K562 (cell line): ENCODE results near the gene THAP11. TPM values are rescaled to one million over a fixed set of nuclear protein-coding genes. Genes with fewer than 3 reads are reported as not detected.

ENCODE experiments used
- ATAC-seq: fragments of 200-7000 bp; cut with Tn5 transposase; 3 replicates; pipeline ENCODE4 v1.9.1; 2020; ENCODE audit warnings: moderate library complexity
- BruUV-seq: library from RNA; stranded (reverse); fragments of 400-500 nt; replicated peaks from 2 replicates; lab custom pipeline; 2021; lab: Mats Ljungman, UMichigan
- CTCF ChIA-PET: fragments of 300-600 bp; formaldehyde crosslinking; extraction: SDS; loops from one replicate; lab custom pipeline; 2021; ENCODE audit warnings: low intra/inter-chr PET ratio; lab: Yijun Ruan, JAX
- POLR2A ChIA-PET: fragments of 300-600, 350-650 bp; sonication (Branson Sonifier 250); formaldehyde crosslinking; extraction: SDS; loops from one replicate; lab custom pipeline; 2021; ENCODE audit warnings: antibody characterized with exemption, inconsistent platforms; lab: Yijun Ruan, JAX
- DNase-seq, 4 experiments: peaks; one replicate each; pipeline versions ENCODE4 v3.0.0 to v3.0.0-alpha.2; 2011 to 2018; ENCODE audit warnings: low spot score in 3 of 4, mixed read lengths in 3 of 4; ENCODE audit errors: extremely low read depth in 1 of 4
- FAIRE-seq: peaks from 2 replicates; lab custom pipeline; 2011; peaks lifted over from hg19 to GRCh38; lab: Jason Lieb, UNC
- H2AFZ ChIP-seq: 2 replicates; pipeline ENCODE4 v1.6.0; 2011; ENCODE audit warnings: low read depth, low read length, control low read depth, inconsistent platforms
- H3K27ac ChIP-seq: fragments of 200-600 bp; 3 replicates; pipeline ENCODE4 v1.8.0; 2011; ENCODE audit warnings: low read depth, mild to moderate bottlenecking, control low read depth, inconsistent platforms, low read length, moderate library complexity, mixed read lengths; ENCODE audit errors: extremely low read depth
- H3K27me3 ChIP-seq, 2 experiments: fragments of 300-600 bp in 1 of 2; 2 replicates in 1 of 2; 3 replicates in 1 of 2; pipeline versions ENCODE4 v1.6.0 to v1.8.0; 2011; ENCODE audit warnings: inconsistent platforms in 2 of 2, low read length in 2 of 2, mild to moderate bottlenecking in 1 of 2, mixed read lengths in 1 of 2, moderate library complexity in 1 of 2; ENCODE audit not compliant: control insufficient read depth in 2 of 2, insufficient read depth in 2 of 2
- H3K36me3 ChIP-seq: fragments of 300-600 bp; 3 replicates; pipeline ENCODE4 v1.8.0; 2011; ENCODE audit warnings: mild to moderate bottlenecking, low read length, inconsistent platforms; ENCODE audit not compliant: control insufficient read depth, insufficient read depth
- H3K4me1 ChIP-seq, 2 experiments: fragments of 200-600 bp in 1 of 2; replicated peaks in 1 of 2; 2 replicates in 1 of 2; 3 replicates in 1 of 2; pipeline versions ENCODE4 v1.5.1 to v1.8.0; 2011; ENCODE audit warnings: inconsistent platforms in 2 of 2, low read length in 2 of 2, mild to moderate bottlenecking in 1 of 2, mixed read lengths in 1 of 2, moderate library complexity in 1 of 2; ENCODE audit not compliant: control insufficient read depth in 2 of 2, insufficient read depth in 2 of 2
- H3K4me2 ChIP-seq: 2 replicates; pipeline ENCODE4 v1.6.1; 2011; ENCODE audit warnings: low read length, control low read depth, inconsistent platforms, mixed read lengths; ENCODE audit not compliant: insufficient read depth
- H3K4me3 ChIP-seq: fragments of 200-600 bp; sonication (generic), shearing (Covaris generic); 2 replicates; pipeline ENCODE4 v1.5.1; 2016; ENCODE audit warnings: control low read depth, inconsistent platforms
- H3K79me2 ChIP-seq: fragments of 200-600 bp; 3 replicates; pipeline ENCODE4 v1.8.0; 2011; ENCODE audit warnings: low read length, inconsistent platforms; ENCODE audit not compliant: control insufficient read depth, insufficient read depth
- H3K9ac ChIP-seq, 2 experiments: 2 replicates each; pipeline versions ENCODE4 v1.6.0 to v1.6.1; 2011; ENCODE audit warnings: low read depth in 2 of 2, low read length in 2 of 2, control low read depth in 1 of 2, inconsistent platforms in 1 of 2, mild to moderate bottlenecking in 1 of 2, mixed read lengths in 1 of 2; ENCODE audit not compliant: insufficient read depth in 1 of 2
- H3K9me1 ChIP-seq: one replicate; pipeline ENCODE4 v1.6.0; 2011; ENCODE audit warnings: inconsistent platforms, mild to moderate bottlenecking, low read length, moderate library complexity; ENCODE audit not compliant: control insufficient read depth, insufficient read depth
- H3K9me3 ChIP-seq: replicated peaks from 2 replicates; pipeline ENCODE4 v1.5.1; 2011; ENCODE audit warnings: low read depth, low read length, inconsistent platforms; ENCODE audit not compliant: control insufficient read depth, insufficient read depth
- H4K20me1 ChIP-seq: replicated peaks from 2 replicates; pipeline ENCODE4 v1.6.1; 2011; ENCODE audit warnings: low read length, inconsistent platforms, mixed read lengths; ENCODE audit not compliant: control insufficient read depth, insufficient read depth
- ATF4 ChIP-seq: fragments of 450-650 bp; formaldehyde crosslinking; IDR thresholded peaks from 2 replicates; pipeline ENCODE4 v1.4.0; 2022; ENCODE audit warnings: mild to moderate bottlenecking, moderate library complexity
- CBFA2T3 ChIP-seq: fragments of 450-650 bp; IDR thresholded peaks from 2 replicates; pipeline ENCODE4 v1.6.1; 2017
- CHCHD3 ChIP-seq: fragments of 250-450 bp; sonication (Bioruptor Pico); IDR thresholded peaks from 2 replicates; pipeline ENCODE4 v2.1.2; 2022; ENCODE audit warnings: mild to moderate bottlenecking
- DIDO1 ChIP-seq: fragments of 450-650 bp; IDR thresholded peaks from 2 replicates; pipeline ENCODE4 v1.6.1; 2016; ENCODE audit warnings: low read depth, missing biosample characterization, missing genetic modification characterization
- KDM5B ChIP-seq: fragments of 200-600 bp; sonication (generic); IDR thresholded peaks from 2 replicates; pipeline ENCODE4 v1.6.1; 2012; ENCODE audit warnings: low read depth, mild to moderate bottlenecking, moderate library complexity, low read length, control low read depth, inconsistent platforms; ENCODE audit not compliant: insufficient replicate concordance
- MBD2 ChIP-seq: sonication (generic); IDR thresholded peaks from 2 replicates; pipeline ENCODE4 v1.6.1; 2016; ENCODE audit warnings: low read depth, borderline replicate concordance
- NR3C1 ChIP-seq: sonication (generic); formaldehyde crosslinking; IDR thresholded peaks from 2 replicates; pipeline ENCODE4 v1.8.1; 2022; ENCODE audit warnings: missing genetic modification reagents
- POLR2AphosphoS5 ChIP-seq: IDR thresholded peaks from 2 replicates; pipeline ENCODE4 v1.6.1; 2011; ENCODE audit warnings: mild to moderate bottlenecking, low read depth, low read length, moderate library complexity; ENCODE audit not compliant: control insufficient read depth, insufficient read depth
- PPARD ChIP-seq: fragments of 250-450 bp; sonication (Bioruptor Pico); IDR thresholded peaks from 2 replicates; pipeline ENCODE4 v1.8.0; 2022; ENCODE audit warnings: inconsistent platforms, mild to moderate bottlenecking, moderate library complexity
- REST ChIP-seq, 2 experiments: fragments of 450-650 bp; formaldehyde crosslinking in 1 of 2; IDR thresholded peaks; 2 replicates each; pipeline versions ENCODE4 v1.4.0 to v1.6.1; 2014 to 2020; ENCODE audit warnings: mild to moderate bottlenecking in 2 of 2, borderline replicate concordance in 1 of 2, low read depth in 1 of 2
- ZBTB2 ChIP-seq: fragments of 450-650 bp; IDR thresholded peaks from 2 replicates; pipeline ENCODE4 v1.6.1; 2016; ENCODE audit warnings: antibody characterized with exemption
- ZNF146 ChIP-seq: IDR thresholded peaks from one replicate; pipeline ENCODE4 v1.6.1; 2018; ENCODE audit warnings: missing compliant biosample characterization; ENCODE audit not compliant: unreplicated experiment
- WGBS: fragments of 100-300 bp; shearing (Covaris generic); methylation state at CpG from one replicate; pipeline ENCODE4 v1.1.6; 2016; ENCODE audit warnings: low coverage, mixed read lengths; ENCODE audit not compliant: insufficient coverage; ENCODE audit errors: missing lambda C conversion rate; 5-methylcytosine and 5-hydroxymethylcytosine counted together
- in situ Hi-C: fragments of 300-500 bp; cut with MboI; formaldehyde crosslinking; loops from 4 replicates; pipeline ENCODE4 v1.15.0; 2018; ENCODE audit warnings: inconsistent platforms, mixed read lengths
- intact Hi-C: fragments of 100-400 bp; cut with micrococcal nuclease; formaldehyde crosslinking; loops from 2 replicates; pipeline ENCODE4 v1.14.2; 2022
- polyA plus RNA-seq, 8 experiments: library from polyadenylated mRNA; depleted of rRNA in 4 of 8; stranded (reverse) in 5 of 8; unstranded in 3 of 8; fragments of >200 nt; fragmentation: Nextera tagmentation in 2 of 8; fragmentation: Illumina TruSeq in 1 of 8; extraction: Ambion mirVana in 2 of 8; extraction: Trizol in 1 of 8; gene quantifications; 2 replicates each; pipeline versions ENCODE4 v1.2.1 to v1.2.3, GENCODE V29; 2011 to 2014; ENCODE audit warnings: inconsistent platforms in 1 of 8, missing spikeins in 1 of 8
- total RNA-seq, 7 experiments: library from RNA; depleted of rRNA in 6 of 7; stranded (reverse); fragments of >200 nt in 6 of 7; fragmentation: Illumina TruSeq in 2 of 7; extraction: Trizol in 2 of 7; gene quantifications; 2 replicates each; pipeline versions ENCODE4 v1.2.1 to v1.2.3, GENCODE V29; 2011 to 2021; ENCODE audit warnings: low replicate concordance in 1 of 7

Gene THAP11
- total and polyA plus RNA-seq, 9 of the 15 experiments (the other 6 are each of a cell fraction or from before 2014, with no cell fraction given) = 2.4 to 31.6 (median 21.4) TPM

GRCh38 chr16:67843343-67843765 lies 1.2 kb downstream of the THAP11 start:
- no peaks in the 10 kb centered on the region for H3K9me1 ChIP-seq
- DNase-seq = no peak
- no peak for TF ChIP-seq CHCHD3 (CRISPR knock-in tag)
- no peak for TF ChIP-seq POLR2AphosphoS5
- TF ChIP-seq CBFA2T3 = no peak
- TF ChIP-seq ATF4 (CRISPR knock-in tag) = no peak
- TF ChIP-seq MBD2 = no peak
- TF ChIP-seq ZNF146 (CRISPR knock-in tag) = no peak
- TF ChIP-seq REST (IDR thresholded peaks at IDR 0.05; ENCODE audit: borderline replicate concordance) = no peak
- TF ChIP-seq REST (CRISPR knock-in tag; IDR thresholded peaks at IDR 0.05; ENCODE audit: low read depth) = no peak
- no peak for TF ChIP-seq DIDO1 (tag)
- TF ChIP-seq PPARD (CRISPR knock-in tag) = no peak
- no peak for TF ChIP-seq NR3C1 (CRISPR knock-in tag)
- TF ChIP-seq KDM5B = no peak
- no peak for TF ChIP-seq ZBTB2

More at GRCh38 chr16:67843343-67843765, 1.2 kb downstream of the THAP11 start:
- 86% methylated on average over 11 of the region's 11 CpGs for WGBS
- Histone ChIP-seq H3K27ac (no peak overlapping the region; the same call in 2 of the 3 replicates), H3K4me1 (peaks cover 37 to 57% of the 10 kb centered on the region in 2 experiments), H3K79me2 (peaks cover 58% of the 10 kb centered on the region), H3K9ac (peak overlapping the region; percentile 94 to 98; a peak in 3 of 4 replicates), H4K20me1 (no peaks in the 10 kb centered on the region; the same call in 1 of the 2 replicates), H2AFZ (no peak overlapping the region), H3K4me2 (peak overlapping the region; percentile 97), H3K27me3 (no peaks in the 10 kb centered on the region), H3K36me3 (peaks cover 14% of the 10 kb centered on the region), H3K9me3 (no peaks in the 10 kb centered on the region), H3K4me3 (peak overlapping the region; percentile 83)
- TSS peak; percentile 20 for BruUV-seq
- ChIA-PET POLR2A (interaction anchor here (0.5 to 2.1 kb wide), 6 partner anchors 8 to 941 kb away, joined by 3 to 8 read pairs (median 4); partner anchors contain the start of gene GFOD2), CTCF (no interaction called here)
- ATAC-seq (no peak), FAIRE-seq (no peak)
- in situ Hi-C loops (no loop called here), intact Hi-C loops (no loop called here)
